Liver (tissue), 9 donors: ENCODE results near the gene PACSIN2. TPM values are rescaled to one million over a fixed set of nuclear protein-coding genes. Genes with fewer than 3 reads are reported as not detected.

ENCODE experiments used
- DNase-seq: peaks from one replicate; pipeline ENCODE4 v3.0.0-alpha.2; 2017; ENCODE audit warnings: low spot score
- H3K27ac ChIP-seq, 2 donors: one replicate each; pipeline ENCODE4 v1.7.0; 2013; ENCODE audit warnings: inconsistent platforms in 2 of 2, low read length in 2 of 2, control low read depth in 1 of 2, low read depth in 1 of 2, mild to moderate bottlenecking in 1 of 2
- H3K27me3 ChIP-seq, 4 donors: one replicate each; pipeline versions ENCODE4 v1.6.1 to v1.7.0; 2013; ENCODE audit warnings: low read length in 3 of 4, inconsistent platforms in 1 of 4, mild to moderate bottlenecking in 1 of 4, moderate library complexity in 1 of 4; ENCODE audit not compliant: control insufficient read depth in 4 of 4, insufficient read depth in 4 of 4
- H3K36me3 ChIP-seq, 4 donors: one replicate each; pipeline versions ENCODE4 v1.6.1 to v1.7.0; 2013; ENCODE audit warnings: low read length in 3 of 4, mild to moderate bottlenecking in 3 of 4, low read depth in 1 of 4, moderate library complexity in 1 of 4; ENCODE audit not compliant: control insufficient read depth in 4 of 4, insufficient read depth in 3 of 4
- H3K4me1 ChIP-seq, 4 donors: one replicate each; pipeline versions ENCODE4 v1.6.1 to v1.7.0; 2013; ENCODE audit warnings: low read length in 3 of 4, mild to moderate bottlenecking in 3 of 4, moderate library complexity in 1 of 4; ENCODE audit not compliant: control insufficient read depth in 4 of 4, insufficient read depth in 4 of 4
- H3K4me3 ChIP-seq, 3 donors: one replicate each; pipeline versions ENCODE4 v1.6.1 to v1.7.0; 2013; ENCODE audit warnings: low read length in 3 of 3, control low read depth in 1 of 3, low read depth in 1 of 3, mild to moderate bottlenecking in 1 of 3
- H3K9ac ChIP-seq, 2 donors: one replicate each; pipeline ENCODE4 v1.7.0; 2013; ENCODE audit warnings: low read length in 2 of 2, mild to moderate bottlenecking in 2 of 2, moderate library complexity in 2 of 2, control low read depth in 1 of 2, low read depth in 1 of 2
- H3K9me3 ChIP-seq, 4 donors: one replicate each; pipeline versions ENCODE4 v1.6.1 to v1.7.0; 2013; ENCODE audit warnings: low read length in 3 of 4; ENCODE audit not compliant: control insufficient read depth in 4 of 4
- ATF3 ChIP-seq: IDR thresholded peaks from 2 replicates; pipeline ENCODE4 v1.6.1; 2016; ENCODE audit warnings: antibody characterized with exemption
- FOXA1 ChIP-seq: IDR thresholded peaks from 2 replicates; pipeline ENCODE4 v1.6.1; 2016; ENCODE audit warnings: antibody characterized with exemption
- FOXA2 ChIP-seq: IDR thresholded peaks from 2 replicates; pipeline ENCODE4 v1.6.1; 2016; ENCODE audit warnings: antibody characterized with exemption
- GABPA ChIP-seq, 2 donors: IDR thresholded peaks in 1 of 2; conservative IDR thresholded peaks in 1 of 2; 2 replicates each; pipeline ENCODE4 v1.6.1; 2016; ENCODE audit warnings: antibody characterized with exemption in 2 of 2, mild to moderate bottlenecking in 1 of 2, moderate library complexity in 1 of 2
- HNF4A ChIP-seq, 2 donors: conservative IDR thresholded peaks; 2 replicates each; pipeline ENCODE4 v1.6.1; 2016; ENCODE audit warnings: antibody characterized with exemption in 2 of 2, mild to moderate bottlenecking in 2 of 2
- JUND ChIP-seq, 2 donors: IDR thresholded peaks; 2 replicates each; pipeline ENCODE4 v1.6.1; 2016; ENCODE audit warnings: antibody characterized with exemption in 2 of 2
- NR2F2 ChIP-seq: IDR thresholded peaks from 2 replicates; pipeline ENCODE4 v1.6.1; 2016; ENCODE audit warnings: antibody characterized with exemption
- RXRA ChIP-seq, 2 donors: IDR thresholded peaks; 2 replicates each; pipeline ENCODE4 v1.6.1; 2017 to 2018; ENCODE audit warnings: antibody characterized with exemption in 2 of 2, mild to moderate bottlenecking in 1 of 2
- SP1 ChIP-seq: IDR thresholded peaks from 2 replicates; pipeline ENCODE4 v1.6.1; 2018; ENCODE audit warnings: antibody characterized with exemption, mild to moderate bottlenecking
- TAF1 ChIP-seq: conservative IDR thresholded peaks from 2 replicates; pipeline ENCODE4 v1.6.1; 2016; ENCODE audit warnings: antibody characterized with exemption, mild to moderate bottlenecking
- ZBTB33 ChIP-seq: IDR thresholded peaks from 2 replicates; pipeline ENCODE4 v1.6.1; 2016; ENCODE audit warnings: antibody characterized with exemption
- WGBS: extraction: QIAGEN DNeasy Blood & Tissue Kit; methylation state at CpG from one replicate; pipeline ENCODE4 v1.1.7; 2013; 5-methylcytosine and 5-hydroxymethylcytosine counted together
- polyA plus RNA-seq, 2 donors: library from polyadenylated mRNA; stranded (reverse) in 1 of 2; unstranded in 1 of 2; fragments of 200-250 nt in 1 of 2; fragments of >200 nt in 1 of 2; fragmentation: Nextera tagmentation in 1 of 2; extraction: Ambion mirVana in 1 of 2; gene quantifications; one replicate each; pipeline versions ENCODE4 v1.2.1 to v1.2.3, GENCODE V29; 2013 to 2015
- total RNA-seq, 2 donors: library from RNA; depleted of rRNA; stranded (reverse); fragments of >200 nt; gene quantifications; one replicate each; pipeline ENCODE4 v1.2.3, GENCODE V29; 2014
- donor health status: healthy.
- donor health status: healthy.
- donor health status: healthy.
- donor health status: healthy.
- donor health status: healthy.

PACSIN2 gene
- total and polyA plus RNA-seq, 4 donors = 9.1 to 31.4 (median 17.0) TPM

- H3K36me3 ChIP-seq = peaks cover 8 to 33% (median 17%) of the 10 kb centered on the region in 4 donors
Observed at GRCh38 chr22:42869888-42870480, 145.0 kb downstream of the PACSIN2 start.

GRCh38 chr22:42869463-42869862, 145.5 kb downstream of the PACSIN2 start:
- no peak overlapping the region for H3K4me3 ChIP-seq
- H3K9ac ChIP-seq = no peak overlapping the region
- peaks cover 8 to 33% (median 17%) of the 10 kb centered on the region in 4 donors for H3K36me3 ChIP-seq
- DNase-seq = no peak
- 90% methylated on average over 8 of the region's 8 CpGs for WGBS
- H3K27me3 ChIP-seq = no peaks in the 10 kb centered on the region
- H3K27ac ChIP-seq = no peak overlapping the region
- TF ChIP-seq NR2F2 = no peak
- peaks cover 0 to 17% (median 8%) of the 10 kb centered on the region in 4 donors for H3K4me1 ChIP-seq
- no peaks in the 10 kb centered on the region for H3K9me3 ChIP-seq

More at GRCh38 chr22:42869888-42870480, 145.0 kb downstream of the PACSIN2 start:
- DNase-seq = no peak
- 93% methylated on average over 33 of the region's 33 CpGs for WGBS
- Histone ChIP-seq H3K4me3 (no peak overlapping the region), H3K27me3 (no peaks in the 10 kb centered on the region), H3K9me3 (no peaks in the 10 kb centered on the region), H3K9ac (no peak overlapping the region), H3K27ac (no peak overlapping the region), H3K4me1 (peaks cover 0 to 17% (median 8%) of the 10 kb centered on the region in 4 donors)
- TF ChIP-seq TAF1 (no peak), NR2F2 (no peak), SP1 (no peak), RXRA (IDR thresholded peaks at IDR 0.05) (no peak), JUND (IDR thresholded peaks at IDR 0.05) (no peak), GABPA (IDR thresholded peaks at IDR 0.05 in 1 of 2, conservative IDR thresholded peaks at IDR 0.05 in 1 of 2) (no peak), FOXA2 (no peak), HNF4A (conservative IDR thresholded peaks at IDR 0.05) (no peak), ATF3 (no peak)

GRCh38 chr22:42868751-42869251, 146.1 kb downstream of the PACSIN2 start:
- H3K9ac ChIP-seq = peak overlapping the region in 1 of 2 donors; percentile 36
- no peaks in the 10 kb centered on the region for H3K27me3 ChIP-seq
- no peaks in the 10 kb centered on the region for H3K9me3 ChIP-seq
- H3K4me3 ChIP-seq = no peak overlapping the region
- H3K4me1 ChIP-seq = peaks cover 0 to 17% (median 8%) of the 10 kb centered on the region in 4 donors
- TF ChIP-seq ZBTB33 = no peak
- TF ChIP-seq RXRA (IDR thresholded peaks at IDR 0.05) = peak in 1 of 2 donors; percentile 24
- TF ChIP-seq FOXA1 = no peak
- TF ChIP-seq HNF4A (conservative IDR thresholded peaks at IDR 0.05) = peak in 1 of 2 donors; percentile 28
- H3K27ac ChIP-seq = peak overlapping the region; percentile 66 to 69
- peaks cover 6 to 29% (median 16%) of the 10 kb centered on the region in 4 donors for H3K36me3 ChIP-seq
- no peak for DNase-seq
- 55% methylated on average over 16 of the region's 16 CpGs for WGBS
